Omental fat pad (tissue), 4 donors: ENCODE measurements around the gene TSG101. TPM values are rescaled to one million over a fixed set of nuclear protein-coding genes. Genes with fewer than 3 reads are reported as not detected.

Experiments
- ATAC-seq: fragments of 150-250 bp; one replicate; pipeline ENCODE4 v1.9.1; 2016; ENCODE audit warnings: mild to moderate bottlenecking, moderate library complexity; ENCODE audit not compliant: low FRiP score
- DNase-seq: peaks from one replicate; pipeline ENCODE4 v3.0.0-alpha.2; 2019; ENCODE audit warnings: low spot score
- CTCF ChIP-seq, 3 donors: fragments of 450-650 bp; IDR thresholded peaks; one replicate each; pipeline ENCODE4 v1.5.1; 2016 to 2017; ENCODE audit warnings: antibody characterized with exemption in 3 of 3, mild to moderate bottlenecking in 3 of 3, moderate library complexity in 2 of 3
- total RNA-seq, 4 donors: library from RNA; depleted of rRNA; stranded (reverse); fragments of >200 nt; gene quantifications; one replicate each; pipeline ENCODE4 v1.1.0, GENCODE V29; 2016

Gene TSG101
- total RNA-seq, 4 donors from 2014 or later: 56.6 to 112 (median 96.7) TPM

GRCh38 chr11:18540207-18541009 lies 13.7 kb upstream of the TSG101 start:
- DNase-seq: no peak
- TF ChIP-seq CTCF (IDR thresholded peaks at IDR 0.05): no peak
- no peak for ATAC-seq

GRCh38 chr11:18536209-18536608 lies 9.5 kb upstream of the TSG101 start:
- no peak for DNase-seq
- no peak for ATAC-seq
- TF ChIP-seq CTCF (IDR thresholded peaks at IDR 0.05): no peak

- TF ChIP-seq CTCF (IDR thresholded peaks at IDR 0.05): no peak
- no peak for DNase-seq
- no peak for ATAC-seq
These were observed 7.5 kb upstream of the TSG101 start for GRCh38 chr11:18534245-18534644.

- no peak for DNase-seq
- ATAC-seq: no peak
- TF ChIP-seq CTCF (IDR thresholded peaks at IDR 0.05): no peak
These were observed 6.6 kb upstream of the TSG101 start for GRCh38 chr11:18533365-18533764.

GRCh38 chr11:18527512-18527911 lies 770 bp upstream of the TSG101 start:
- DNase-seq (no peak), ATAC-seq (peak; percentile 52)
- TF ChIP-seq CTCF (IDR thresholded peaks at IDR 0.05): no peak

- TF ChIP-seq CTCF (IDR thresholded peaks at IDR 0.05): no peak
- ATAC-seq (no peak), DNase-seq (no peak)
These were observed 617 bp downstream of the TSG101 start for GRCh38 chr11:18526130-18526520.

- DNase-seq (no peak), ATAC-seq (no peak)
- no peak for TF ChIP-seq CTCF (IDR thresholded peaks at IDR 0.05)
These were observed 2.5 kb downstream of the TSG101 start for GRCh38 chr11:18524248-18524647.
